K562 (cell line): Measurements from ENCODE around the gene FBXO33.

Source experiments
- PHF21A ChIP-seq: fragments of 450-650 bp; IDR thresholded peaks from 2 replicates; pipeline ENCODE4 v1.6.1; 2017; ENCODE audit warnings: low read depth, borderline replicate concordance
- TF ChIP-seq, protein P1 (sequence below), 2 experiments: fragments of 450-650 bp; formaldehyde crosslinking in 1 of 2; IDR thresholded peaks; 2 replicates each; pipeline versions ENCODE4 v1.4.0 to v1.6.1; 2014 to 2020; ENCODE audit warnings: mild to moderate bottlenecking in 2 of 2, borderline replicate concordance in 1 of 2, low read depth in 1 of 2
- TF ChIP-seq, protein P2 (sequence below): sonication (generic); formaldehyde crosslinking; IDR thresholded peaks from 2 replicates; pipeline ENCODE4 v1.9.0; 2022; ENCODE audit warnings: mild to moderate bottlenecking, missing genetic modification reagents

DNA sequence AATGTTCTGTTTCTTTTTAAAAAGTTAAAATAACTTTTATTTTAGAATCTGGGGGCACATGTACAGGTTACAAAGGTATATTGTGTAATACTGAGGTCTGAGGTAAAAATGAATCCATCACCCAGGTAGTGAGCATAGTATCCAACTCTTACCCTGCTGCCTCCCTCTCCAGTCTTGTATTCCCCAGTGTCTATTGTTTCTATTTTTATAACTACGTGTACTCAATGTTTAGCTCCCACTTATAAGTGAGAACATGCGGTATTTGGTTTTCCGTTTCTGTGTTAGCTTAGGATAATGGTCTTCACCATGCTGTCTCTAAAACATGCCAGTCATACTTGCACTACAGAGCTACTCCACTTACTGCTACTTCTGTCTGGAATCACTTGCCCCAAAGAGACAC is 8.4 kb downstream of the FBXO33 start:
- TF ChIP-seq, protein P1, sequence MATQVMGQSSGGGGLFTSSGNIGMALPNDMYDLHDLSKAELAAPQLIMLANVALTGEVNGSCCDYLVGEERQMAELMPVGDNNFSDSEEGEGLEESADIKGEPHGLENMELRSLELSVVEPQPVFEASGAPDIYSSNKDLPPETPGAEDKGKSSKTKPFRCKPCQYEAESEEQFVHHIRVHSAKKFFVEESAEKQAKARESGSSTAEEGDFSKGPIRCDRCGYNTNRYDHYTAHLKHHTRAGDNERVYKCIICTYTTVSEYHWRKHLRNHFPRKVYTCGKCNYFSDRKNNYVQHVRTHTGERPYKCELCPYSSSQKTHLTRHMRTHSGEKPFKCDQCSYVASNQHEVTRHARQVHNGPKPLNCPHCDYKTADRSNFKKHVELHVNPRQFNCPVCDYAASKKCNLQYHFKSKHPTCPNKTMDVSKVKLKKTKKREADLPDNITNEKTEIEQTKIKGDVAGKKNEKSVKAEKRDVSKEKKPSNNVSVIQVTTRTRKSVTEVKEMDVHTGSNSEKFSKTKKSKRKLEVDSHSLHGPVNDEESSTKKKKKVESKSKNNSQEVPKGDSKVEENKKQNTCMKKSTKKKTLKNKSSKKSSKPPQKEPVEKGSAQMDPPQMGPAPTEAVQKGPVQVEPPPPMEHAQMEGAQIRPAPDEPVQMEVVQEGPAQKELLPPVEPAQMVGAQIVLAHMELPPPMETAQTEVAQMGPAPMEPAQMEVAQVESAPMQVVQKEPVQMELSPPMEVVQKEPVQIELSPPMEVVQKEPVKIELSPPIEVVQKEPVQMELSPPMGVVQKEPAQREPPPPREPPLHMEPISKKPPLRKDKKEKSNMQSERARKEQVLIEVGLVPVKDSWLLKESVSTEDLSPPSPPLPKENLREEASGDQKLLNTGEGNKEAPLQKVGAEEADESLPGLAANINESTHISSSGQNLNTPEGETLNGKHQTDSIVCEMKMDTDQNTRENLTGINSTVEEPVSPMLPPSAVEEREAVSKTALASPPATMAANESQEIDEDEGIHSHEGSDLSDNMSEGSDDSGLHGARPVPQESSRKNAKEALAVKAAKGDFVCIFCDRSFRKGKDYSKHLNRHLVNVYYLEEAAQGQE (IDR thresholded peaks at IDR 0.05; ENCODE audit: borderline replicate concordance), result no peak
- TF ChIP-seq, protein P1 (CRISPR knock-in tag; IDR thresholded peaks at IDR 0.05; ENCODE audit: low read depth), result no peak
- TF ChIP-seq, protein P2, sequence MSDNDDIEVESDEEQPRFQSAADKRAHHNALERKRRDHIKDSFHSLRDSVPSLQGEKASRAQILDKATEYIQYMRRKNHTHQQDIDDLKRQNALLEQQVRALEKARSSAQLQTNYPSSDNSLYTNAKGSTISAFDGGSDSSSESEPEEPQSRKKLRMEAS (CRISPR knock-in tag), result no peak
- TF ChIP-seq PHF21A, result no peak
